ENCODE data around the gene PKN1.

- TF ChIP-seq CTCF (conservative IDR thresholded peaks at IDR 0.05; ENCODE audit: low read depth, low read length) (no peak), POLR2A (IDR thresholded peaks at IDR 0.05; ENCODE audit: low read depth, low read length) (no peak)
These were observed 38.5 kb downstream of the PKN1 start for GRCh38 chr19:14471436-14472187.

All from IMR-90 (cell line).